Upper lobe of left lung (tissue), 6 donors: ENCODE measurements around the gene ARID3A. TPM values are rescaled to one million over a fixed set of nuclear protein-coding genes. Genes with fewer than 3 reads are reported as not detected.
A peak's percentile ranks its signal among the peaks of the same experiment; 100 is the strongest.

Experiments
- ATAC-seq, 2 donors: fragments of 200-7000 bp; cut with Tn5 transposase; one replicate each; pipeline ENCODE4 v1.9.1; 2022; ENCODE audit warnings: mild to moderate bottlenecking in 2 of 2, moderate library complexity in 2 of 2; ENCODE audit not compliant: low FRiP score in 2 of 2
- DNase-seq, 2 donors: peaks; one replicate each; pipeline ENCODE4 v3.0.0-alpha.2; 2019 to 2020
- H3K27ac ChIP-seq, 4 donors: fragments of 200-600 bp; sonication (generic); one replicate each; pipeline ENCODE4 v1.5.1; 2016 to 2019
- H3K27me3 ChIP-seq, 4 donors: fragments of 200-600 bp; sonication (generic); one replicate each; pipeline ENCODE4 v1.5.1; 2017 to 2019
- H3K36me3 ChIP-seq, 4 donors: fragments of 200-600 bp; sonication (generic); one replicate each; pipeline ENCODE4 v1.5.1; 2016 to 2019
- H3K4me1 ChIP-seq, 4 donors: fragments of 200-600 bp; sonication (generic); one replicate each; pipeline ENCODE4 v1.5.1; 2018 to 2019
- H3K4me3 ChIP-seq, 4 donors: fragments of 200-600 bp; sonication (generic); one replicate each; pipeline ENCODE4 v1.5.1; 2017 to 2019; ENCODE audit warnings: mild to moderate bottlenecking in 2 of 4, moderate library complexity in 1 of 4
- H3K9me3 ChIP-seq, 4 donors: fragments of 200-600 bp; sonication (generic); one replicate each; pipeline ENCODE4 v1.5.1; 2018 to 2019
- EP300 ChIP-seq, 4 donors: sonication (generic); formaldehyde crosslinking; IDR thresholded peaks; one replicate each; pipeline ENCODE4 v1.5.1; 2017; ENCODE audit warnings: antibody characterized with exemption in 4 of 4, control low read depth in 2 of 4
- POLR2A ChIP-seq, 4 donors: fragments of 450-650 bp; IDR thresholded peaks; one replicate each; pipeline ENCODE4 v1.5.1; 2016 to 2017; ENCODE audit warnings: antibody characterized with exemption in 4 of 4, mild to moderate bottlenecking in 2 of 4
- POLR2AphosphoS5 ChIP-seq, 2 donors: sonication (generic); formaldehyde crosslinking; IDR thresholded peaks; one replicate each; pipeline ENCODE4 v1.5.1; 2017; ENCODE audit warnings: antibody characterized with exemption in 2 of 2
- WGBS, 2 donors: methylation state at CpG; one replicate each; pipeline ENCODE4 v1.1.5; 2017 to 2018; 5-methylcytosine and 5-hydroxymethylcytosine counted together
- total RNA-seq, 6 donors: library from RNA; depleted of rRNA in 4 of 6; stranded (reverse); fragments of >200 nt in 4 of 6; gene quantifications; one replicate each; pipeline versions ENCODE4 v1.1.0 to v1.2.1, GENCODE V29; 2016 to 2021
- TF ChIP-seq, protein P1 (sequence below), 6 experiments: fragments of 450-650 bp in 4 of 6; fragments of 200-600 bp in 2 of 6; sonication (generic) in 2 of 6; IDR thresholded peaks; one replicate each; pipeline ENCODE4 v1.5.1; 2016 to 2019; ENCODE audit warnings: antibody characterized with exemption in 6 of 6
- donor health status: DM: no; HTN: no; CAD: no; lungs with moderate emphysema.
- donor health status: DM: no; HTN: yes; CAD: no; lungs with severe emphysema.

Gene ARID3A
- total RNA-seq, 6 donors from 2014 or later, result 7.1 to 54.5 (median 19.2) TPM

DNA sequence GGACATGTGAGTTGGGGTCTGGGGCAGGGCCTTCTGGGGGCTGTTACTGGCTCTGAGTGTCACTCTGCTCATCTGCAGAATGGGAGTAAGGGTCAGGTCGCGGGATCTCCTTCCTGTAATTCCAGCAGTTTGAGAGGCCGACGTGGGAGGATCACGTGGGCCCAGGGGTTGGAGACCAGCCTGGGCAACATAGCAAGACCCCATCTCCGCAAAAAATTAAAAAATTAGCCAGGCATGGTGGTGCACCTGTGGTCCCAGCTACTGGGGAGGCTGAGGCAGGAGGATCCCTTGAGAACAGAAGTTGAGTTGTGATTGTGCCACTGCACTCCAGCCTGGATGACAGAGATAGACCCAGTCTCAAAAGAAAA, 4.0 kb downstream of the ARID3A start:
- Histone ChIP-seq H3K36me3 (peaks cover 0 to 18% (median 11%) of the 10 kb centered on the region in 4 donors), H3K27ac (no peak overlapping the region), H3K4me3 (no peak overlapping the region), H3K9me3 (no peaks in the 10 kb centered on the region), H3K4me1 (peaks cover 48 to 60% (median 54%) of the 10 kb centered on the region in 4 donors), H3K27me3 (no peaks in the 10 kb centered on the region)
- ATAC-seq (no peak), DNase-seq (no peak)
- 93 to 97% methylated on average over 6 of the region's 6 CpGs for WGBS, 2 donors
- no peak for TF ChIP-seq POLR2AphosphoS5 (IDR thresholded peaks at IDR 0.05)

DNA sequence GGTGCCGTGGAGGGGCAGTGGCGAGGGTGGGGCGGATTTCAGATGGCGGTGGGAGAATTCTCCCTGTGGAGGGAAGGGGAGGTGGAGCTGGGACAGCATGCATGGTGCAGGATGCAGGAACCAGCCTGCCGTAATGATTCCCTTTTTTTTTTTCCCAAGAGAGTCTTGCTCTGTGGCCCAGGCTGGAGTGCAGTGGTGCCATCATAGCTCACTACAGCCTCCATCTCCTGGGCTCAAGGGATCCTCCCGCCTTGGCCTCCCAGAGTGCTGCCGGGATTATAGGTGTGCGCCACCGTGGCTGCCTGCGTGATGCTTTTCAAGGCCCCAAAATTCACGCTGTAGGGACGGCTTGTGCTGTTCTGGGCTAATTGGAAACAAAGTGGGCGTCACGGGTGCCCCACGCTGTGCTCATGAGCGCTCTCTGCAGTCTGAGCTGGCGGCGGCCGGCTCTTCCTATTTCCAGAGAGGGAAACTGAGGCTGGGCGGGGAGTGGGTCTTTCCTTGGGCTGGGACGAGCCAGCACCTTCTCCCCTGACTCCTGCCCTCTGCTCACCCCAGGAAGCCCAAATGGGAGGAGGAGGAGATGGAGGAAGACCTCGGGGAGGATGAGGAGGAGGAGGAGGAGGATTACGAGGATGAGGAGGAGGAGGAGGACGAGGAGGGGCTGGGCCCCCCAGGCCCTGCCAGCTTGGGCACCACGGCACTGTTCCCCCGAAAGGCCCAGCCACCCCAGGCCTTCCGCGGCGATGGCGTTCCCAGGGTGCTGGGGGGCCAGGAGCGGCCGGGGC, 6.2 kb downstream of the ARID3A start:
- Histone ChIP-seq H3K4me3 (no peak overlapping the region), H3K27me3 (no peaks in the 10 kb centered on the region), H3K9me3 (no peaks in the 10 kb centered on the region), H3K4me1 (peaks cover 55 to 61% (median 58%) of the 10 kb centered on the region in 4 donors), H3K27ac (peak overlapping the region; percentile 49 to 79 (median 66)), H3K36me3 (peaks cover 0 to 18% (median 11%) of the 10 kb centered on the region in 4 donors)
- ATAC-seq, result no peak
- DNase-seq, result no peak
- TF ChIP-seq POLR2AphosphoS5 (IDR thresholded peaks at IDR 0.05) (no peak), EP300 (IDR thresholded peaks at IDR 0.05) (no peak), POLR2A (IDR thresholded peaks at IDR 0.05) (no peak)
- TF ChIP-seq, protein P1, sequence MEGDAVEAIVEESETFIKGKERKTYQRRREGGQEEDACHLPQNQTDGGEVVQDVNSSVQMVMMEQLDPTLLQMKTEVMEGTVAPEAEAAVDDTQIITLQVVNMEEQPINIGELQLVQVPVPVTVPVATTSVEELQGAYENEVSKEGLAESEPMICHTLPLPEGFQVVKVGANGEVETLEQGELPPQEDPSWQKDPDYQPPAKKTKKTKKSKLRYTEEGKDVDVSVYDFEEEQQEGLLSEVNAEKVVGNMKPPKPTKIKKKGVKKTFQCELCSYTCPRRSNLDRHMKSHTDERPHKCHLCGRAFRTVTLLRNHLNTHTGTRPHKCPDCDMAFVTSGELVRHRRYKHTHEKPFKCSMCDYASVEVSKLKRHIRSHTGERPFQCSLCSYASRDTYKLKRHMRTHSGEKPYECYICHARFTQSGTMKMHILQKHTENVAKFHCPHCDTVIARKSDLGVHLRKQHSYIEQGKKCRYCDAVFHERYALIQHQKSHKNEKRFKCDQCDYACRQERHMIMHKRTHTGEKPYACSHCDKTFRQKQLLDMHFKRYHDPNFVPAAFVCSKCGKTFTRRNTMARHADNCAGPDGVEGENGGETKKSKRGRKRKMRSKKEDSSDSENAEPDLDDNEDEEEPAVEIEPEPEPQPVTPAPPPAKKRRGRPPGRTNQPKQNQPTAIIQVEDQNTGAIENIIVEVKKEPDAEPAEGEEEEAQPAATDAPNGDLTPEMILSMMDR (IDR thresholded peaks at IDR 0.05), result no peak
- WGBS, 2 donors, result 86 to 88% methylated on average over 27 to 32 of the region's 32 CpGs

DNA sequence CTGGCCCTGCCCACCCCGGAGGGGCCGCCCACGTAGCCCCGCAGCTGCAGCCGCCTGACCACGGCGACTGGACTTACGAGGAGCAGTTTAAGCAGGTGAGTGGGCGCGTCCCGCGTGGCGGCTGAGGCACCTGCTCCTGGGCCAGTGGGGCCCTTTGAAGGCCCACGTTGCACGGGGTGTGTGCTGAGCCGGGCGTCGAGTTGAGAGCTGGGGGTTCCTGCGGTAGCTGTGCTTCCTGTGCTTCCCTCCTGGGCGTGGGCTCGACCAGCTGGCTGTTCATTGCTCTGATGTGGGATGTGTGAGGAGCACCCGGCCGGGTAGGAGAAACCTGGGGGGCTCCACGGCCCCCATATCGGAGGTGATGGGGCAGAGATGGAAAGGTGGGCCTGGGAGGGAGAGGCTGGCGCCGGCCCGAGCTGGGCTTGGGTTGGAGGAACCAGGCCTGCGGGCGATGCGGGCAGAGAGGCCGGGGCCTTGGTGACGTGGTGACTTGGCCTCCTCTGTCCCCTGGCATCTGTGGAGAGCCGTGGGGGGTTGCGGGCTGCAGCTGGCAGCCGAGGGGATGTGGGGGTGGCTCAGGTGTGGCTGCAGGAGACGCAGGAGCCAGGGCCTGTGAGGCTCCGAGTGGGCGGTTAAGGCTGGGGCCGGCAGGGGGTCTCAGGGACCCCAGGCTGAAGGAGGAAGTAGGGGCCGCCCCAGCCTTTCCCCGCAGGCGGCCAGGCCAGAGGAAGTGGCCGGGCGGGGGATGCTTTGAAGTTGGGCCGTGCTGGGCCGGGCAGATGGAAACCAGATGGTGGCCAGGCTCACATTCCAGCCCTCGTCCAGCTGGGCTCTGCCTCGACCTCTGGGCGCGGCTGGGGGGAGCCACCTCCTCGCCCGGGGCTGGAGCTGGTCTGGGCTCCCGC, 7.1 kb downstream of the ARID3A start:
- H3K9me3 ChIP-seq, result no peaks in the 10 kb centered on the region
- 31 to 48% methylated on average over 22 to 36 of the region's 54 CpGs for WGBS, 2 donors
- peaks cover 0 to 20% (median 12%) of the 10 kb centered on the region in 4 donors for H3K36me3 ChIP-seq
- H3K27ac ChIP-seq, result peak overlapping the region; percentile 49 to 79 (median 66)
- H3K4me3 ChIP-seq, result peak overlapping the region in 1 of 4 donors; percentile 1
- no peaks in the 10 kb centered on the region for H3K27me3 ChIP-seq
- ATAC-seq (peak; percentile 52 to 91), DNase-seq (peak; percentile 54 to 88)
- TF ChIP-seq POLR2A (IDR thresholded peaks at IDR 0.05), result no peak
- no peak for TF ChIP-seq EP300 (IDR thresholded peaks at IDR 0.05)
- TF ChIP-seq, protein P1 (IDR thresholded peaks at IDR 0.05), result no peak
- peak; percentile 61 to 66 for TF ChIP-seq POLR2AphosphoS5 (IDR thresholded peaks at IDR 0.05)
- peaks cover 46 to 52% (median 49%) of the 10 kb centered on the region in 4 donors for H3K4me1 ChIP-seq

DNA sequence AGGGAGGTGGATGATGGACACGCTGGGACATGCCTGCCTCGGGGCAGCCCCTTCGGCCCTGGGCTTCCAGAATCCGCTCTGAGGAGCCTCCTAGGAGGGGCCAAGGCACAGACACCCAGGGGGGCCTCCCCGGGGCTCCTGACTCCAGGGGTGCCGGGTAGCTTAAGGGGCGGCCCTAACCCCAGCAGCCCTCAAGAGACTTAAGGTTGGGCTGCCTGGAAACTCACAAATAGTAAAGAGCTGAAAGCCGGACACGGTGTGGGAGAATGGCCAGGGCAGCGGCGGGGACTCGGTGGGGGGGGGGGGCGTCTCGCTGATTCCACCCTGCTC, 7.7 kb downstream of the ARID3A start:
- 59% methylated on average over 13 of the region's 14 CpGs; no CpG with 5 or more reads in 1 of the 2 donors for WGBS, 2 donors
- no peak for DNase-seq
- H3K27me3 ChIP-seq, result no peaks in the 10 kb centered on the region
- peaks cover 40 to 48% (median 44%) of the 10 kb centered on the region in 4 donors for H3K4me1 ChIP-seq
- peak overlapping the region in 1 of 4 donors; percentile 1 for H3K4me3 ChIP-seq
- H3K36me3 ChIP-seq, result peaks cover 0 to 20% (median 12%) of the 10 kb centered on the region in 4 donors
- no peak for ATAC-seq
- peak overlapping the region; percentile 49 to 79 (median 69) for H3K27ac ChIP-seq
- TF ChIP-seq POLR2A (IDR thresholded peaks at IDR 0.05), result no peak
- H3K9me3 ChIP-seq, result no peaks in the 10 kb centered on the region

DNA sequence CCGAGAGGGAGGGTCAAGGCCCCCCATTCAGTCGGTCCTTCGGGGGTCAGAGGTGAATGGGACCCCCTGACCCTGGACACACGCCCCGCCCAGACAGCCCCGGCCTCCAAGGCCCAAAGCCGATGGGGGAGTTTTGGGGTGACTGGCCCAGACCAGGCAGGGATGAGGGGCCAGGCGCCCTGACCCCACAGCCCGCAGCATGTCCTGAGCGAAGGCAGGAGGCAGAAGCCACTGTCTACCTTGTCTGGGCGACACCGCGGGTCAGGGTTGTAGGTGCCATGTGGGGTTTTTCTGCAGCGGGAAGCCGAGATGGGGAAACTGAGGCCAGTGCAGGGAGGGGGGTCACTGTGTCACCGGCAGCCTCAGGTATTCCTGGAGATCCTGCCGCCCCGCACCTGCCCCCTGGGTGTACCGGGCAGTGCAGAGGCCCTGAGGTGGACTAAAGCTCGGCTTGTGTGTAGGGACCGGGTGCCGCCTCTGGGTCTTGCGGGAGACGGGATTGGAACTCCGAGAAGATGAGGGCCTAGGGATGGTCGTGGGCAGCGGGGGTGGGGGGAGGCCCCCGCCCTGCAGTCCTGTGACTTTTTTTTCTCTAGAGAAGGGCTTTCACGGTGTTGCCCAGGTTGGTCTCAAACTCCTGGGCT, 8.5 kb downstream of the ARID3A start:
- no peak for TF ChIP-seq POLR2AphosphoS5 (IDR thresholded peaks at IDR 0.05)
- no peak for TF ChIP-seq POLR2A (IDR thresholded peaks at IDR 0.05)
- Histone ChIP-seq H3K27ac (peak overlapping the region; percentile 10 to 79 (median 69)), H3K9me3 (no peaks in the 10 kb centered on the region), H3K4me3 (peak overlapping the region in 1 of 4 donors; percentile 2), H3K36me3 (peaks cover 0 to 19% (median 9%) of the 10 kb centered on the region in 4 donors), H3K4me1 (peaks cover 37 to 47% (median 40%) of the 10 kb centered on the region in 4 donors), H3K27me3 (no peaks in the 10 kb centered on the region)
- 59 to 72% methylated on average over 3 to 29 of the region's 29 CpGs for WGBS, 2 donors
- DNase-seq, result peak in 1 of 2 donors; percentile 68
- ATAC-seq, result peak in 1 of 2 donors; percentile 17
